BE2C (cell line): ENCODE measurements around the gene POLR3A.

ENCODE experiments used
- DNase-seq: peaks from one replicate; pipeline ENCODE4 v3.0.0-alpha.2; 2020
- H3K27me3 ChIP-seq: fragments of 250-450 bp; sonication (Bioruptor Pico); 2 replicates; pipeline ENCODE4 v1.5.1; 2020; ENCODE audit warnings: mild to moderate bottlenecking
- H3K36me3 ChIP-seq: fragments of 250-450 bp; sonication (Bioruptor Pico); 2 replicates; pipeline ENCODE4 v1.5.1; 2020; ENCODE audit warnings: mild to moderate bottlenecking
- H3K4me1 ChIP-seq: fragments of 250-450 bp; sonication (Bioruptor Pico); 2 replicates; pipeline ENCODE4 v1.5.1; 2020
- H3K4me3 ChIP-seq: 2 replicates; pipeline ENCODE4 v1.5.1; 2011; ENCODE audit warnings: low read depth, low read length
- H3K9me3 ChIP-seq: fragments of 250-450 bp; sonication (Bioruptor Pico); 2 replicates; pipeline ENCODE4 v1.5.1; 2020
- CTCF ChIP-seq: IDR thresholded peaks from 2 replicates; pipeline ENCODE4 v1.5.1; 2012; ENCODE audit warnings: mild to moderate bottlenecking, low read depth, low read length

The POLR3A gene

GRCh38 chr10:77973276-77973675, 56.0 kb downstream of the POLR3A start:
- no peak for TF ChIP-seq CTCF

GRCh38 chr10:77972148-77972547, 57.2 kb downstream of the POLR3A start:
- Histone ChIP-seq H3K4me3 (no peak overlapping the region), H3K4me1 (peaks cover 11% of the 10 kb centered on the region), H3K9me3 (no peaks in the 10 kb centered on the region), H3K27me3 (no peaks in the 10 kb centered on the region), H3K36me3 (peaks cover 16% of the 10 kb centered on the region)
- no peak for DNase-seq
- no peak for TF ChIP-seq CTCF

More at GRCh38 chr10:77973276-77973675, 56.0 kb downstream of the POLR3A start:
- Histone ChIP-seq H3K36me3 (peaks cover 26% of the 10 kb centered on the region), H3K4me1 (peaks cover 11% of the 10 kb centered on the region), H3K4me3 (no peak overlapping the region), H3K27me3 (no peaks in the 10 kb centered on the region), H3K9me3 (no peaks in the 10 kb centered on the region)
- no peak for DNase-seq

- Histone ChIP-seq H3K4me1 (peaks cover 11% of the 10 kb centered on the region), H3K27me3 (no peaks in the 10 kb centered on the region), H3K36me3 (peaks cover 13% of the 10 kb centered on the region), H3K9me3 (no peaks in the 10 kb centered on the region), H3K4me3 (no peak overlapping the region)
- no peak for DNase-seq
- TF ChIP-seq CTCF, result no peak
These were observed 57.5 kb downstream of the POLR3A start for GRCh38 chr10:77971804-77972144.

GRCh38 chr10:77970869-77971803, 58.2 kb downstream of the POLR3A start:
- TF ChIP-seq CTCF, result no peak
- H3K36me3 ChIP-seq, result peaks cover 8% of the 10 kb centered on the region; the same call in 1 of the 2 replicates
- H3K4me3 ChIP-seq, result no peak overlapping the region
- peak; percentile 50 for DNase-seq
- peaks cover 11% of the 10 kb centered on the region for H3K4me1 ChIP-seq
- no peaks in the 10 kb centered on the region for H3K9me3 ChIP-seq
- no peaks in the 10 kb centered on the region for H3K27me3 ChIP-seq

GRCh38 chr10:77969114-77969513, 60.2 kb downstream of the POLR3A start:
- no peak for TF ChIP-seq CTCF
- no peaks in the 10 kb centered on the region for H3K9me3 ChIP-seq
- peaks cover 11% of the 10 kb centered on the region for H3K4me1 ChIP-seq
- no peak overlapping the region for H3K4me3 ChIP-seq
- H3K36me3 ChIP-seq, result 0 out of 2 replicates have a peak, but pooled peaks cover 3% of the 10 kb centered on the region
- DNase-seq, result no peak
- H3K27me3 ChIP-seq, result no peaks in the 10 kb centered on the region

GRCh38 chr10:77967611-77968022, 61.7 kb downstream of the POLR3A start:
- Histone ChIP-seq H3K36me3 (0 out of 2 replicates have a peak, but pooled peaks cover 3% of the 10 kb centered on the region), H3K27me3 (no peaks in the 10 kb centered on the region), H3K4me1 (peaks cover 11% of the 10 kb centered on the region), H3K4me3 (no peak overlapping the region), H3K9me3 (no peaks in the 10 kb centered on the region)
- TF ChIP-seq CTCF, result no peak
- no peak for DNase-seq
